ENCODE results near the gene JPH3.

The JPH3 gene

GRCh38 chr16:87628246-87628923 is 26.1 kb downstream of the JPH3 start:
- no peak for FAIRE-seq

- no peak for FAIRE-seq
Measured at GRCh38 chr16:87628940-87629339, 26.6 kb downstream of the JPH3 start.

- no peak for FAIRE-seq
Measured at GRCh38 chr16:87631067-87631466, 28.8 kb downstream of the JPH3 start.

GRCh38 chr16:87634411-87634810 is 32.1 kb downstream of the JPH3 start:
- FAIRE-seq = no peak

GRCh38 chr16:87635541-87636049 is 33.3 kb downstream of the JPH3 start:
- FAIRE-seq = no peak

- FAIRE-seq = no peak
Measured at GRCh38 chr16:87636050-87636684, 33.9 kb downstream of the JPH3 start.

GRCh38 chr16:87636741-87637140 is 34.4 kb downstream of the JPH3 start:
- no peak for FAIRE-seq

GRCh38 chr16:87637357-87637756 is 35.0 kb downstream of the JPH3 start:
- no peak for FAIRE-seq

- FAIRE-seq = no peak
Measured at GRCh38 chr16:87638736-87639135, 36.4 kb downstream of the JPH3 start.

- no peak for FAIRE-seq
Measured at GRCh38 chr16:87641721-87642120, 39.4 kb downstream of the JPH3 start.

- FAIRE-seq = no peak
Measured at GRCh38 chr16:87642491-87642890, 40.2 kb downstream of the JPH3 start.

- no peak for FAIRE-seq
Measured at GRCh38 chr16:87644186-87644585, 41.9 kb downstream of the JPH3 start.

- FAIRE-seq = no peak
Measured at GRCh38 chr16:87644596-87644995, 42.3 kb downstream of the JPH3 start.

GRCh38 chr16:87645802-87646201 is 43.5 kb downstream of the JPH3 start:
- FAIRE-seq = no peak

GRCh38 chr16:87647431-87648185 is 45.3 kb downstream of the JPH3 start:
- FAIRE-seq = no peak

- no peak for FAIRE-seq
Measured at GRCh38 chr16:87648236-87648635, 45.9 kb downstream of the JPH3 start.

- FAIRE-seq = no peak
Measured at GRCh38 chr16:87648698-87649487, 46.6 kb downstream of the JPH3 start.

GRCh38 chr16:87652386-87652785 is 50.1 kb downstream of the JPH3 start:
- no peak for FAIRE-seq

- FAIRE-seq = no peak
Measured at GRCh38 chr16:87652799-87653198, 50.5 kb downstream of the JPH3 start.

GRCh38 chr16:87653234-87653633 is 50.9 kb downstream of the JPH3 start:
- no peak for FAIRE-seq

- FAIRE-seq = no peak
Measured at GRCh38 chr16:87654826-87655225, 52.5 kb downstream of the JPH3 start.

- no peak for FAIRE-seq
Measured at GRCh38 chr16:87656328-87656727, 54.0 kb downstream of the JPH3 start.

- FAIRE-seq = no peak
Measured at GRCh38 chr16:87657621-87658192, 55.4 kb downstream of the JPH3 start.
